Thyroid gland (tissue), 4 donors: ENCODE measurements around the gene CTAG2.
"Not testable (repeated sequence)": the region's sequence is repeated elsewhere in the genome, so short reads cannot be mapped to it uniquely, and the experiment has no call there.

ENCODE experiments used
- POLR2A ChIP-seq, 2 donors: fragments of 450-650 bp; IDR thresholded peaks; one replicate each; pipeline ENCODE4 v1.6.1; 2017; ENCODE audit warnings: antibody characterized with exemption in 2 of 2, mild to moderate bottlenecking in 2 of 2, moderate library complexity in 1 of 2
- TF ChIP-seq, protein P1 (sequence below), 6 experiments: fragments of 200-600 bp in 3 of 6; fragments of 450-650 bp in 3 of 6; sonication (generic) in 3 of 6; IDR thresholded peaks; one replicate each; pipeline ENCODE4 v1.5.1; 2016 to 2019; ENCODE audit warnings: antibody characterized with exemption in 6 of 6, mild to moderate bottlenecking in 2 of 6, inconsistent platforms in 1 of 6, moderate library complexity in 1 of 6

DNA sequence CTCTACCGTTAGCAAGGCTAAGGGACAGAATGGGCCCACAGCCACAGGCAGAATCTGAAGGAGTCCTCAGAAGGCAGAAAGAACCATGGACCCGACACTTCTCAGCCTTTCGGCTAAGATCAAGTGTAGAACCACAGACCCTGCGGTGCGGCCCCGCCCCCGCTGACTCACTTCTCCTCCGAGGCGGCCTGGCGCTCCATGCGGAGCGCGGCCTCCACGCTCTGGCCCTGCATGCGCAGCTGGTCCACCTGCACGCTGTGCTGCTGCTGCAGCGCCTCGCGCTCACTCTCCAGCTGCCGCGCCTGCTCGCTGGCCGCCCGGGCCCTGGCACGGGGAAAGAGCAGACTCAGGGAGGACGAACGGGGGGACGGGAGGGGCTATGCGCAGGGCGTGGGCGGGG, 9.7 kb downstream of the CTAG2 start:
- TF ChIP-seq, protein P1, sequence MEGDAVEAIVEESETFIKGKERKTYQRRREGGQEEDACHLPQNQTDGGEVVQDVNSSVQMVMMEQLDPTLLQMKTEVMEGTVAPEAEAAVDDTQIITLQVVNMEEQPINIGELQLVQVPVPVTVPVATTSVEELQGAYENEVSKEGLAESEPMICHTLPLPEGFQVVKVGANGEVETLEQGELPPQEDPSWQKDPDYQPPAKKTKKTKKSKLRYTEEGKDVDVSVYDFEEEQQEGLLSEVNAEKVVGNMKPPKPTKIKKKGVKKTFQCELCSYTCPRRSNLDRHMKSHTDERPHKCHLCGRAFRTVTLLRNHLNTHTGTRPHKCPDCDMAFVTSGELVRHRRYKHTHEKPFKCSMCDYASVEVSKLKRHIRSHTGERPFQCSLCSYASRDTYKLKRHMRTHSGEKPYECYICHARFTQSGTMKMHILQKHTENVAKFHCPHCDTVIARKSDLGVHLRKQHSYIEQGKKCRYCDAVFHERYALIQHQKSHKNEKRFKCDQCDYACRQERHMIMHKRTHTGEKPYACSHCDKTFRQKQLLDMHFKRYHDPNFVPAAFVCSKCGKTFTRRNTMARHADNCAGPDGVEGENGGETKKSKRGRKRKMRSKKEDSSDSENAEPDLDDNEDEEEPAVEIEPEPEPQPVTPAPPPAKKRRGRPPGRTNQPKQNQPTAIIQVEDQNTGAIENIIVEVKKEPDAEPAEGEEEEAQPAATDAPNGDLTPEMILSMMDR (IDR thresholded peaks at IDR 0.05): not testable (repeated sequence)
- TF ChIP-seq POLR2A (IDR thresholded peaks at IDR 0.05): not testable (repeated sequence)
